Activated CD8-positive, alpha-beta memory T cell treated with anti-CD3 and anti-CD28 coated beads for 1 hour (primary cell): ENCODE results near the gene FAM241B.

ENCODE experiments used
- DNase-seq, 2 donors: peaks; one replicate each; pipeline ENCODE4 v3.0.0-alpha.2; 2020; ENCODE audit warnings: low read depth in 1 of 2; ENCODE audit errors: extremely low read depth in 1 of 2

Gene FAM241B

GRCh38 chr10:69647126-69647525 lies 17.1 kb downstream of the FAM241B start:
- no peak for DNase-seq

GRCh38 chr10:69647819-69648218 lies 17.8 kb downstream of the FAM241B start:
- DNase-seq = no peak

GRCh38 chr10:69648461-69648860 lies 18.4 kb downstream of the FAM241B start:
- no peak for DNase-seq

GRCh38 chr10:69649786-69650550 lies 19.9 kb downstream of the FAM241B start:
- DNase-seq = no peak

GRCh38 chr10:69650589-69651261 lies 20.7 kb downstream of the FAM241B start:
- no peak for DNase-seq

- no peak for DNase-seq
Measured at GRCh38 chr10:69651362-69651761, 21.3 kb downstream of the FAM241B start.

GRCh38 chr10:69652111-69652856 lies 22.2 kb downstream of the FAM241B start:
- DNase-seq = no peak

GRCh38 chr10:69652857-69653199 lies 22.8 kb downstream of the FAM241B start:
- no peak for DNase-seq

GRCh38 chr10:69653561-69653960 lies 23.5 kb downstream of the FAM241B start:
- no peak for DNase-seq

GRCh38 chr10:69655124-69655867 lies 25.2 kb downstream of the FAM241B start:
- no peak for DNase-seq

GRCh38 chr10:69655868-69656555 lies 26.0 kb downstream of the FAM241B start:
- no peak for DNase-seq

- no peak for DNase-seq
Measured at GRCh38 chr10:69656742-69657269, 26.8 kb downstream of the FAM241B start.

- DNase-seq = no peak
Measured at GRCh38 chr10:69657430-69657829, 27.4 kb downstream of the FAM241B start.

- no peak for DNase-seq
Measured at GRCh38 chr10:69657866-69658265, 27.8 kb downstream of the FAM241B start.

GRCh38 chr10:69659241-69660038 lies 29.4 kb downstream of the FAM241B start:
- no peak for DNase-seq

- no peak for DNase-seq
Measured at GRCh38 chr10:69660296-69660695, 30.2 kb downstream of the FAM241B start.

- no peak for DNase-seq
Measured at GRCh38 chr10:69661414-69662172, 31.5 kb downstream of the FAM241B start.

- DNase-seq = no peak
Measured at GRCh38 chr10:69662173-69662877, 32.3 kb downstream of the FAM241B start.
